Stomach (tissue), 4 donors: ENCODE data around the gene IFNA14.

ENCODE experiments used
- CTCF ChIP-seq, 7 experiments: fragments of 450-650 bp in 4 of 7; fragments of 200-600 bp in 3 of 7; sonication (generic) in 3 of 7; IDR thresholded peaks; one replicate each; pipeline ENCODE4 v1.5.1; 2016 to 2019; ENCODE audit warnings: antibody characterized with exemption in 7 of 7, control low read depth in 2 of 7, mild to moderate bottlenecking in 1 of 7
- POLR2A ChIP-seq, 4 donors: fragments of 450-650 bp; IDR thresholded peaks; one replicate each; pipeline ENCODE4 v1.6.1; 2016; ENCODE audit warnings: antibody characterized with exemption in 4 of 4, control low read depth in 2 of 4, mild to moderate bottlenecking in 1 of 4, moderate library complexity in 1 of 4

DNA sequence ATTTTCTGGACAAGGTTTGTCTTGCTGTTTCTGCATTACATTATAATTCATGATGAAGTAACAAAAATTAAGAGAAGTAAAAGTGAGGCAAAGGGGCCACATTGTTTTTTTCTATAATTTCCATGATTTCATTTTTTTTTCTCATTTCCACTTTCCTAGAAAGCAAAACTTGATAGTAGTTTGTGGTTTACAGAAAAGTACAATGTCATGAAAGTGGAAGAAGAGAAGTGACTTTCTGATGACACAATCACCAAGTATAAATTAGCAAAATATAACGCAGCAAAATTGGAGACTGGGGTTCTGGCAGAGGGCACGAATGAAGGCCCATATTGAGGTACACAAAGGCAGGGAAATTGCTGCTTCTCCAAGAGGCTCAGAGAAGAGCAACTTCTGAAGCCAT, 5.0 kb upstream of the IFNA14 start:
- no peak for TF ChIP-seq CTCF (IDR thresholded peaks at IDR 0.05)
- no peak for TF ChIP-seq POLR2A (IDR thresholded peaks at IDR 0.05)
